Mammary epithelial cell (primary cell): ENCODE data around the gene PAGE4.

Experiments used
- CTCF ChIP-seq, 2 donors: IDR thresholded peaks in 1 of 2; conservative IDR thresholded peaks in 1 of 2; 2 replicates each; pipeline ENCODE4 v1.5.1; 2011 to 2012; ENCODE audit warnings: inconsistent platforms in 2 of 2, low read length in 2 of 2, mild to moderate bottlenecking in 2 of 2, control low read depth in 1 of 2, low read depth in 1 of 2; ENCODE audit not compliant: insufficient read depth in 1 of 2; ENCODE audit errors: extremely low read depth in 1 of 2
- EZH2 ChIP-seq: IDR thresholded peaks from 2 replicates; pipeline ENCODE4 v1.6.1; 2012; ENCODE audit warnings: low read length, inconsistent platforms, borderline replicate concordance

- TF ChIP-seq CTCF (conservative IDR thresholded peaks at IDR 0.05 in 1 of 2, IDR thresholded peaks at IDR 0.05 in 1 of 2; ENCODE audit: extremely low read depth in 1 of 2, insufficient read depth in 1 of 2, low read depth in 1 of 2, low read length in 2 of 2), result no peak
- no peak for TF ChIP-seq EZH2
Measured at GRCh38 chrX:49858341-49858740, 29.2 kb downstream of the PAGE4 start.
